Sigmoid colon (tissue), 7 donors: ENCODE results near the gene AFDN. TPM values are rescaled to one million over a fixed set of nuclear protein-coding genes. Genes with fewer than 3 reads are reported as not detected.

ENCODE experiments used
- DNase-seq: peaks from one replicate; pipeline ENCODE4 v3.0.0-alpha.2; 2019
- H3K27ac ChIP-seq, 4 donors: fragments of 200-600 bp; sonication (generic); one replicate each; pipeline ENCODE4 v1.5.1; 2016 to 2019; ENCODE audit warnings: mild to moderate bottlenecking in 1 of 4
- H3K27me3 ChIP-seq, 3 donors: fragments of 200-600 bp; sonication (generic); one replicate each; pipeline ENCODE4 v1.5.1; 2019; ENCODE audit warnings: mild to moderate bottlenecking in 1 of 3
- H3K36me3 ChIP-seq, 4 donors: fragments of 200-600 bp; sonication (generic); one replicate each; pipeline ENCODE4 v1.5.1; 2016 to 2019
- H3K4me1 ChIP-seq, 4 donors: fragments of 200-600 bp; sonication (generic); one replicate each; pipeline ENCODE4 v1.5.1; 2017 to 2019
- H3K4me3 ChIP-seq, 4 donors: fragments of 200-600 bp; sonication (generic); one replicate each; pipeline ENCODE4 v1.5.1; 2017 to 2019; ENCODE audit warnings: mild to moderate bottlenecking in 2 of 4, moderate library complexity in 1 of 4
- H3K9me3 ChIP-seq, 4 donors: fragments of 200-600 bp in 3 of 4; sonication (generic) in 3 of 4; one replicate each; pipeline versions ENCODE4 v1.5.1 to v1.6.1; 2013 to 2019
- EP300 ChIP-seq, 4 donors: sonication (generic); formaldehyde crosslinking; IDR thresholded peaks; one replicate each; pipeline ENCODE4 v1.6.1; 2017; ENCODE audit warnings: antibody characterized with exemption in 4 of 4
- POLR2A ChIP-seq, 2 donors: fragments of 450-650 bp; IDR thresholded peaks; one replicate each; pipeline ENCODE4 v1.6.1; 2016; ENCODE audit warnings: antibody characterized with exemption in 2 of 2, mild to moderate bottlenecking in 2 of 2, moderate library complexity in 2 of 2
- POLR2AphosphoS5 ChIP-seq, 4 donors: sonication (generic); formaldehyde crosslinking; IDR thresholded peaks; one replicate each; pipeline ENCODE4 v1.6.1; 2017; ENCODE audit warnings: antibody characterized with exemption in 4 of 4
- WGBS, 2 donors: extraction: QIAGEN DNeasy Blood & Tissue Kit; methylation state at CpG; one replicate each; pipeline ENCODE4 v1.1.7; 2013; 5-methylcytosine and 5-hydroxymethylcytosine counted together
- intact Hi-C: fragments of 100-400 bp; cut with DNase I; formaldehyde crosslinking; loops from one replicate; pipeline ENCODE4 v1.15.1; 2023
- polyA plus RNA-seq, 3 donors: library from polyadenylated mRNA; stranded (reverse); fragments of 200-250 nt; gene quantifications; one replicate each; pipeline ENCODE4 v1.2.3, GENCODE V29; 2013
- total RNA-seq, 4 donors: library from RNA; depleted of rRNA; stranded (reverse); fragments of >200 nt; gene quantifications; one replicate each; pipeline ENCODE4 v1.1.0, GENCODE V29; 2016
- TF ChIP-seq, protein P1 (sequence below), 4 experiments: fragments of 450-650 bp in 3 of 4; fragments of 200-600 bp in 1 of 4; IDR thresholded peaks; one replicate each; pipeline ENCODE4 v1.5.1; 2016 to 2019; ENCODE audit warnings: antibody characterized with exemption in 4 of 4, mild to moderate bottlenecking in 3 of 4, moderate library complexity in 2 of 4
- donor health status: healthy with polysubstance abuse.
- donor health status: Bipolar disorder and iron deficiency.
- donor health status: healthy.

Gene AFDN
- total and polyA plus RNA-seq, 7 donors = 43.2 to 104 (median 83.6) TPM

GRCh38 chr6:167996424-167997199 is 169.9 kb downstream of the AFDN start:
- TF ChIP-seq EP300 (IDR thresholded peaks at IDR 0.05) = no peak
- TF ChIP-seq POLR2AphosphoS5 (IDR thresholded peaks at IDR 0.05) = no peak
- TF ChIP-seq POLR2A (IDR thresholded peaks at IDR 0.05) = no peak
- TF ChIP-seq, protein P1, sequence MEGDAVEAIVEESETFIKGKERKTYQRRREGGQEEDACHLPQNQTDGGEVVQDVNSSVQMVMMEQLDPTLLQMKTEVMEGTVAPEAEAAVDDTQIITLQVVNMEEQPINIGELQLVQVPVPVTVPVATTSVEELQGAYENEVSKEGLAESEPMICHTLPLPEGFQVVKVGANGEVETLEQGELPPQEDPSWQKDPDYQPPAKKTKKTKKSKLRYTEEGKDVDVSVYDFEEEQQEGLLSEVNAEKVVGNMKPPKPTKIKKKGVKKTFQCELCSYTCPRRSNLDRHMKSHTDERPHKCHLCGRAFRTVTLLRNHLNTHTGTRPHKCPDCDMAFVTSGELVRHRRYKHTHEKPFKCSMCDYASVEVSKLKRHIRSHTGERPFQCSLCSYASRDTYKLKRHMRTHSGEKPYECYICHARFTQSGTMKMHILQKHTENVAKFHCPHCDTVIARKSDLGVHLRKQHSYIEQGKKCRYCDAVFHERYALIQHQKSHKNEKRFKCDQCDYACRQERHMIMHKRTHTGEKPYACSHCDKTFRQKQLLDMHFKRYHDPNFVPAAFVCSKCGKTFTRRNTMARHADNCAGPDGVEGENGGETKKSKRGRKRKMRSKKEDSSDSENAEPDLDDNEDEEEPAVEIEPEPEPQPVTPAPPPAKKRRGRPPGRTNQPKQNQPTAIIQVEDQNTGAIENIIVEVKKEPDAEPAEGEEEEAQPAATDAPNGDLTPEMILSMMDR (IDR thresholded peaks at IDR 0.05) = no peak
- no peak overlapping the region for H3K27ac ChIP-seq
- H3K36me3 ChIP-seq = no peaks in the 10 kb centered on the region
- no peaks in the 10 kb centered on the region for H3K4me1 ChIP-seq
- H3K27me3 ChIP-seq = peaks cover 0 to 34% (median 31%) of the 10 kb centered on the region in 3 donors
- no peak overlapping the region for H3K4me3 ChIP-seq
- H3K9me3 ChIP-seq = no peaks in the 10 kb centered on the region
- intact Hi-C loops = no loop called here
- WGBS, 2 donors = 63 to 88% methylated on average over 42 of the region's 43 CpGs
- no peak for DNase-seq

- H3K27ac ChIP-seq = no peak within 1 kb of the TSS
- WGBS, 2 donors = 84 to 86% methylated on average over 9 of the region's 9 CpGs
- intact Hi-C loops = no loop called here
- DNase-seq = no peak
- TF ChIP-seq, protein P1 (IDR thresholded peaks at IDR 0.05) = no peak
- no peak within 1 kb of the TSS for H3K4me3 ChIP-seq
- peaks cover 0 to 34% (median 31%) of the 10 kb centered on the region in 3 donors for H3K27me3 ChIP-seq
- H3K36me3 ChIP-seq = no peaks in the 10 kb centered on the region
- H3K9me3 ChIP-seq = no peaks in the 10 kb centered on the region
- no peaks in the 10 kb centered on the region for H3K4me1 ChIP-seq
Observed at GRCh38 chr6:167997642-167998041, 170.9 kb downstream of the AFDN start, which contains the start of gene KIF25. TSS of gene KIF25 (plus strand) at chr6:167997671. CDS start at chr6:168029586, 31,915 bp downstream.

GRCh38 chr6:167998215-167998614 is 171.5 kb downstream of the AFDN start:
- Histone ChIP-seq H3K36me3 (no peaks in the 10 kb centered on the region), H3K9me3 (no peaks in the 10 kb centered on the region), H3K27ac (no peak overlapping the region), H3K4me3 (no peak overlapping the region), H3K27me3 (peaks cover 0 to 34% (median 31%) of the 10 kb centered on the region in 3 donors), H3K4me1 (no peaks in the 10 kb centered on the region)
- WGBS, 2 donors = 81 to 88% methylated on average over 5 of the region's 5 CpGs
- no peak for DNase-seq
- intact Hi-C loops = no loop called here
- TF ChIP-seq POLR2AphosphoS5 (IDR thresholded peaks at IDR 0.05) = no peak
- TF ChIP-seq, protein P1 (IDR thresholded peaks at IDR 0.05) = no peak
- no peak for TF ChIP-seq EP300 (IDR thresholded peaks at IDR 0.05)
- TF ChIP-seq POLR2A (IDR thresholded peaks at IDR 0.05) = no peak

GRCh38 chr6:168000198-168001028 is 173.7 kb downstream of the AFDN start:
- Histone ChIP-seq H3K9me3 (no peaks in the 10 kb centered on the region), H3K4me1 (no peaks in the 10 kb centered on the region), H3K27ac (no peak overlapping the region), H3K36me3 (no peaks in the 10 kb centered on the region), H3K27me3 (peaks cover 0 to 34% (median 31%) of the 10 kb centered on the region in 3 donors), H3K4me3 (no peak overlapping the region)
- TF ChIP-seq POLR2A (IDR thresholded peaks at IDR 0.05) = no peak
- TF ChIP-seq EP300 (IDR thresholded peaks at IDR 0.05) = no peak
- TF ChIP-seq, protein P1 (IDR thresholded peaks at IDR 0.05) = no peak
- 71 to 87% methylated on average over 13 of the region's 13 CpGs for WGBS, 2 donors
- no peak for DNase-seq
- intact Hi-C loops = no loop called here
